GM18505 (cell line): ENCODE measurements around the gene IDUA.

Experiments used
- ATAC-seq: cut with Tn5 transposase; IDR thresholded peaks from one replicate; pipeline ENCODE4 v1.9.1; 2021; ENCODE audit not compliant: unreplicated experiment
- POLR2A ChIP-seq: IDR thresholded peaks from 4 replicates; pipeline ENCODE4 v1.6.1; 2011; ENCODE audit warnings: borderline replicate concordance; ENCODE audit not compliant: insufficient read depth, insufficient read length; ENCODE audit errors: extremely low read depth

Gene IDUA

DNA sequence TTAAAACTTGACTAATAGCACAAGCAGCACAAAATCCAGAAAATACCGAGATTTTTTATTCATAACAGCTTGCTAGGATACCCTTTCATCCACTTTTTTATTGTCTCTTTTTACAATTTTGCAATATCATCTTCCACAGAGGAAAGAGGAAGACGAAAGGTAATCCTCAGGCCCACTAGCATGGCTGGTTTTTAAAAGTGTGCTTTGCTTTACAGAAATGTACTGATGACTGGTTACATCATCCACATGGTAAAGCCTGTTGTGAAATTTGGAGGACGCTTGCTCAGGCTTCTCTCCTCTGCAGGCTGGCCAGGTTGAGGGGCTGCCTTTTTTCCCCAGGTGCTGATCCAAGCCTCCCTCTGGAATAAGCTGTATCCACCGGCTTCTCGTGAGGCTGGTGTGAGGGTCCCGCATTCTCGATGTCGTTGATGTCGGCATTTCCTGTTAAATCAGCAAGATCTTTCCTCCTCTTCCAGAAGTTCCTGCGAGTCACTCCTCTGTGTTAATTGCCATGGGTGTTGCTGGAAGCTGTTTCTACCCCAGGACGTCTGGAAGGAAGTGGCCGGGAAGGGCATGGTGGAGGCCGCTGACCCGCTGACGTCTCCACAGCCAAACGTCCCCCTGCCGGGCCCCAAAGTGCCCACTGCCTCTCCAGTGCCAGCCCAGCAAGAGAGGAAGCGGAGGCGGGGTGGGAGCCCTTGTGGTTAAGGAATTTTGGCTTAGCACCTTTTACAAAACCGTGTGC is 7.7 kb upstream of the IDUA start:
- no peak for TF ChIP-seq POLR2A
- ATAC-seq: no peak

DNA sequence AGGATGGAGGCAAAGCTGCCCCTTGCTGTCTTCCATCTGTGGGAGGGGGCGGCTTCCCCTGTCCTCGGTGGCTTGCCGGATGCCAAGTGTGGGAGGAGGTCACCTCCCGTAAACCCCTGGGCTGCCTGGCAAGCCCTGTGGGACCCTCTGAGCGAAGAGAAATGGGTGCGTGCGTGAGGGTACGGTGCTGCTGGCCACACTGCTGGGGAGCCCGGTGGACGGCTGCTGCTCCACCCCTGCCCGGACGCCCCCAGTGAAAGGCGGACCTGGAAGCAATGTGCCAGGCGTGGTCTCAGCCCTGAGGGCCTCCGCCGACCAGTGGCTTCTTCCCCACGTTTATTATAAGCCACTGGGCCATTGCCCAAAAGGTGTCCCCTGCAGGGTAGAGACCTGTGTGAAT is 4.6 kb upstream of the IDUA start:
- no peak for ATAC-seq
- TF ChIP-seq POLR2A: no peak

DNA sequence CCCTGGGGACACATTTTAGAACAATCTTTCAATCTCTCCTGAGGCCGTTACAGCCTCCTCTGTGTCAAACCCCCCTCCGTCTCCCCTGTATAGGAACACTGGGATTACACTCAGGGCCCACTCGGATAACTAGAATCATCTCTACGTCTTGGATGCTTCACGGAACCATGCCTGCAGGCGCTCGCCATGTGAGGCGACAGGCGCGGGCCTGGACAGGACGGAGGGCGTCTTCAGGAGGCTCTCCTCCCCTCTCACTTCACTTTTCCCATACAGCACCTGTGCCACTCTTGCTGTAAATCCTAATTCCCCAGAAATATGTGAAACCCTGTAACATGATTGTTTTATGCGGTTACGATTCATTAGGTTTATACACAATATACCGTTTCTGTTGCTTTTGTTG is 4.0 kb upstream of the IDUA start:
- no peak for ATAC-seq
- no peak for TF ChIP-seq POLR2A

DNA sequence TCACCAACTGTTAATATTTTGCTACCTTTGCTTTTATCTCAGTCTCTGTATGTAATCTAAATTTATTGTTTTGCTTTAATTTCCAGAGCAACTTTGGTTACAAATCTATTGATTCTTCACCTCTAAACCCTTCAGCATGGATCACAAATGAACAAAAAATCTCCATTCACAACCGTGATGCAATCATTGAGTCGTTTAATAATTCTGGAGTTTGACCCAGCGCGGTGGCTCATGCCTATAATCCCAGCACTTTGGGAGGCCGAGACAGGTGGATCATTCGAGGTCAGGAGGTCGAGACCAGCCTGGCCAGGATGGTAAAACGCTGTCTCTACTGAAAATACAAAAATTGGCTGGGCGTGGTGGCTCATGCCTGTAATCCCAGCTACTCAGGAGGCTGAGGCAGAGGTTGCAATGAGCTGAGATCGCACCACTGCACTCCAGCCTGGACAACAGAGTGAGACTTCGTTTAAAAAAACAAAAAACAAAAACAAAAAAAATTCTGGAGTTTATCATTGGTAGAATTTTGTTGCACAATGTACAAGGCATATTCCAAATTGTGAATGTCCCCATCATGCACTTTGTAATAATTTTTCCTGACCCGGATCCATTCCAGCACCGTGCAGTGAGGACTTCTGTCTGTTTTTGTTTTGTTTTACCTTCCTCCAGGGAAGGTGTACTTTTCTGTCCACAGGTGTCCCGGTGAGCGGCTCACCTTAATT is 2.3 kb upstream of the IDUA start:
- TF ChIP-seq POLR2A: no peak
- ATAC-seq: no peak

DNA sequence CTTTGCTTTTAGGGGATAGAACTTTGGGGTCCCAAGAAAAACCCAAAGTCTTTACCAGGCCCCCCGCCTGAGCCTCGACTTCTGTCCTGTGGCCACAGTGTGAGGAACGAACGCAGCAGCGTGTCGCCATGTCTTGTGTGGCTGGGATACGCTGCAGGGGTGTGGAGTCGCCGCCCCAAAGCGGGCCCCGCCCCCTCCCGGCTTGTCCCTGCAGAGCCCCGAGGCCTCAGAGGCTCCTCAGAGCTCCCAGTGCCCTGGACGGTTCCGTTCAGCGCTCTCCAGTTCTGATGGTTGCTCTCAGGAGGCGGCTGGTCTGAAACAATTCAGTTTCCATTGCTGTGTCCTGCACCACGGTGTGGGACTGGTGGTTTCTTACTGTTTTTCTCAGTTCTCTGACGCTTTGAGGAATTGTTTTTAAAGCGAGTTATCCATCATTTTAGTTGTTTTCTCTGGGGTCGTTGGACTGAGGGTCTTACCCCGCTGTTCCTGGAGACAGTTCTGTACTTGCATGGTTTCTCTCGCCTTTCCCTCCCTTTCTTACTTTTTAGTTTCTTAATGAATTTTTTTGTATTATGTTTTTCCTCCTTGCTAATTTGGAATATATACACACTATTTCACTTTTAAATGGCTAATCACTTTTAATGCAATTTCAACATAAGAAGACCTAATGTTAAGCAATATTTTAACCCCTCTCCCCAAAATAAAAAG is 1.6 kb upstream of the IDUA start:
- TF ChIP-seq POLR2A: no peak
- no peak for ATAC-seq

DNA sequence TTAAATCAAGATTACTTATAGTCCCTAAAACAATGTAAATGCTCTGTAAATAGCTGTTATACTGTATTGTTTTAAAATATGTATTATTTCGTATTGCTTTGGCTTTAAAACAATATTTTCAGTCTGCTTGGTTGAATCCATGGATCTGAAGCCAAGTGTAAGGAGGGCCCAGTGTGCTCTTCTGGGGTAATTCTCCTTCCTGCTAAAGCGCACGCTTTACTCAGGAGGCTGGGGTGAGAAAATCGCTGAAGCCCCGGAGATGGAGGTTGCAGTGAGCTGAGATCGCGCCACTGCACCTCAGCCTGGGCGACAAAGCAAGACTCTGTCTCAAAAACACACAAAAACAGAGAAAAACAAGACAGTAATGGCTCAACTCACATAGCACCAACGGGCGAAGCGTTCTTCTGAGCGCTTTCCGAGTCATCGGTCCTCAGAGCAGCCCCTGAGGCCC is 391 bp upstream of the IDUA start:
- peak; percentile 4 for ATAC-seq
- no peak for TF ChIP-seq POLR2A

DNA sequence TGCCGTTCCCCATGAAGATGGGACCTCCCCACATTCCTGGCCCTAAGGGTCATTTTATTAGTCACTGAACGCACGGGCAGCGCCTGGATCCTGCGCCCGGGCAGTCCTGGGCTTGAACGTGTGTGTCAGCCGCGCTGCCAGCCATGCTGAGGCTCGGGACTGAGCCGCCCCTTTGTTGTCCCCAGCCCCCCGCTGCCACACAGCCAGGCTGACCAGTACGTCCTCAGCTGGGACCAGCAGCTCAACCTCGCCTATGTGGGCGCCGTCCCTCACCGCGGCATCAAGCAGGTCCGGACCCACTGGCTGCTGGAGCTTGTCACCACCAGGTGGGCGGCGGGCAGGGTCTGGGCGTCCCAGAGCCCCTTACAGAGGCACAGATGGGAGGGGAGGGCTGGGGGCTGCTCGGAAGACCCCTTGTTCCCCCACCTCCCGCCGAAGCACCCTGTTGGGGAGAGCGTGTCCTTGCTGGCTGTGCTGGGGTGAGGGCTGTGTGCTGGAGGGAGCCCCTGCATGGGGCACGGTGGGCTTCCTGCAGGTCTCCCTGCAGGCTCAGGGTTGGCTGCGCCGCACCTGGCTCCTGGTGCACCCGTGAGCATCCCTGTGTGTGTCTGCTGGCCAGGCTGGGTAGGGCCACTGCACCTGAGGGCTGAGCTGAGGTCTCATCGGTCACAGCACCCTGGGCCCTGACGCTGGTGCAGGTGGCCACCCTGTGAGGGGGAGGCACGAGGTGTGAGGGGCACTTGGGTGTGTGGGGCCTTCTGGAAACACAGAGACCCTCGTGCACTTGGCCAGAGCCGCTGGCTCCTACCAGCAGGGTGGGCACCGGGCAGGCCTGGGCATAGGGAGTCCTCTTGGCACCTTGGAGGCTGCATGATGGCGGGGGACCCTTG is 1.0 kb downstream of the IDUA start:
- TF ChIP-seq POLR2A: no peak
- no peak for ATAC-seq

DNA sequence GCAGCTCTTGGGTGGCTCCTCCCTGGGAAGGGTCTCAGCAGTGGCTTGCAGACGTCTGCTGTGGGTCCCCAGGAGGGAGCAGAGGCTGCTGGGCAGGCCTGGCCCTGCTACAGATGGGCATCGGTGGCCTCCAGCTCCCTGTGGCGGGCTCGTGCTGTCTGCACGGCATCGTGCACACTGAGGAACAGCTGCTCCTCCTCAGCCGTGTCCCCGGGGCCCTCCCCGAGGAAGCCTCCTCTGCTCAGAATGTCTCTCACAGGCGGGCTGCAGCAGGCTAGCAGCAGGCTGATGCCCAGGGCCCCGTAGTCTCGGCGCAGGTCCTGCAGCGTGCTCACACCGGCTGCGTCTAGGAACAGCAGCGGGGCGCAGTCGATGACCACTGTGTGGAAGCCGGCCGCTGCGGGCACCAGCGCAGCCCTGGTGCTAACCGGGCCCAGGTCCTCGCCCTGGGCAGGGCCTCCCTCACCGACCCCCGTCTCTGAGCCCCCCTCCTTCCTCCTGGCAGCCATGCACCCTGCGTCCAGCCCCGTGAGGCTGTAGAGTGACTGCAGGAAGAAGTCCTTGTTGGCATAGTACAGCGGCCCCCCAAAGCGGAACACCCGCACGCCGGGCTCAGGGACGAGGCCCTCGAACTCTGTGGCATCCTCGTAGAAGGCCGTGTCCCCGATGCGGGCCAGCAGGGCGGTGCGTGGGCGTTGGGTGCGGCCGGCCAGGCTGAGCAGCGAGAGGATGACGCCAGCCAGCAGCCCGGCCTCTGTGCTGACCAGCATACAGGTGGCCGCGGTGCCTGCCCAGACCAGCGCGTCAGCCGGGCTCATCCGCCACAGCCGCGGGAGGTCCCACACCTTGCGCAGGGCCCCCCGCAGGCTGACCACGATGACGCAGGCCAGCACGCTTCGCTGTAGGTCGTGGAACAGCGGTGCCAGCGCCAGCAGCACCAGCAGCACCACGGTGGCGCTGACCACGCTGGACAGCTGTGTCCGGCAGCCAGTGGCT is 2.2 kb downstream of the IDUA start:
- TF ChIP-seq POLR2A: no peak
- ATAC-seq: no peak

DNA sequence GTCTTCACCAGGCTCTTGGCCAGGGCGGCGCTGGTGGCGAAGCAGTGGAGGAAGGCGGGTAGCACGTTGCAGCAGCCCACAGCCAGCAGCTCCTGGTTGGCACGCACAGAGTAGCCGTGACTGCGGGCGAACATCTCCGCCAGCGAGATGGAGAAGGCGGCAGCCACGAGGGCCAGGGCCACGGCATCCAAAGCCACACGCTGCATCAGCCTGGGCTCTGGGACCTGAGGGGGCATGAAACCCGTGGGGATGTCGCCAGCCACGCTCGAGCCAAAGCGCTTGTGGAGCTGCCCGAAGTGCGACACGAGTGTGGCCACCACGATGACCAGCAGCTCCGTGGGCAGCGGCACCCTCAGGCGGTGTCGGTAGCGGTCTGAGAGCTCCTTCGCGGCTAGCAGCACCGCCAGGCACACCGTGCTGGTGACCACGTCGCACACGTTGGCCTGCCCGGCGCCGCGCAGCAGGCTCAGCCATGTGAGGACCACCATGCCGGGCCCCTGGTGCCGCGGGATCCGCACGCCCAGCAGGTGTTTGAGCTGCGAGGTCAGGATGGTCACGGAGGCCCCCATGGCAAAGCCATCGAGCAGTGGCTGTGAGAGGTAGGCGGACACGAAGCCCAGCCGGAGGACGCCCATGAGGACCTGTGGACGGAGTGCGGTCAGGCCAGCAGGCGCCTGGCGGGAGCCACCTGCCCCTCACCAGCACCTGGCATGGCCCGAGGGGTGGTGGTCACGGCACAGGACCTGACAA is 3.1 kb downstream of the IDUA start:
- ATAC-seq: no peak
- no peak for TF ChIP-seq POLR2A

DNA sequence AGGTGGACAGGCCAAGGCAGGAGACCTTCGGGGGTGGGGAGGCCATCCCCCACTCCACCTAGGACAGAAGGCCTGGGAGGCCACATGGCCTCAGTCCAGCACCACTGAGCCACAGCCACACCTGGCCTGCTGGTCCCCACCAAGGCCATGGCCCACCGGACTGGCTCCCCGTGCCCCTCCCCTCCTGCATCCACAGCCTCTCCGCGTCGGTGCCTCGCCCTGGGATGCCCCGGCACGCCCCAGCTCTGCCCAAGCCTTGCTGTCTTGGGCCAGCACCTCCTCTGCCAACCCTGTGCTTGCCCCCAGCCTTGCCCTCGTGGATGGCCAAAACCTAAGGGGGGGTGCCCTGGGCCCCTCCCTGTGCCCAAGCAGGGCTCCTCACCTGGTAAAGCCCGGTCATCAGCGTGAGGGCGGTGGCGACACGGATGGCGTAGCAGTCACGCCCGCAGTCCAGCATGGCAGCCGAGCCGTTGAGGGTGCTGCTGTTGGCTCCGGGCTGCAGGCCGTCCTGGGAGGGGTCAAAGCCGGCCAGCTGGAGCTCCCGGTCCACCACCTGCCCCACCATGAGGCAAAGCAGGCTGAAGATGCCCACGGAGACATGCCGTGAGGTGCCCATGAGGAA is 4.0 kb downstream of the IDUA start:
- ATAC-seq: no peak
- TF ChIP-seq POLR2A: no peak

DNA sequence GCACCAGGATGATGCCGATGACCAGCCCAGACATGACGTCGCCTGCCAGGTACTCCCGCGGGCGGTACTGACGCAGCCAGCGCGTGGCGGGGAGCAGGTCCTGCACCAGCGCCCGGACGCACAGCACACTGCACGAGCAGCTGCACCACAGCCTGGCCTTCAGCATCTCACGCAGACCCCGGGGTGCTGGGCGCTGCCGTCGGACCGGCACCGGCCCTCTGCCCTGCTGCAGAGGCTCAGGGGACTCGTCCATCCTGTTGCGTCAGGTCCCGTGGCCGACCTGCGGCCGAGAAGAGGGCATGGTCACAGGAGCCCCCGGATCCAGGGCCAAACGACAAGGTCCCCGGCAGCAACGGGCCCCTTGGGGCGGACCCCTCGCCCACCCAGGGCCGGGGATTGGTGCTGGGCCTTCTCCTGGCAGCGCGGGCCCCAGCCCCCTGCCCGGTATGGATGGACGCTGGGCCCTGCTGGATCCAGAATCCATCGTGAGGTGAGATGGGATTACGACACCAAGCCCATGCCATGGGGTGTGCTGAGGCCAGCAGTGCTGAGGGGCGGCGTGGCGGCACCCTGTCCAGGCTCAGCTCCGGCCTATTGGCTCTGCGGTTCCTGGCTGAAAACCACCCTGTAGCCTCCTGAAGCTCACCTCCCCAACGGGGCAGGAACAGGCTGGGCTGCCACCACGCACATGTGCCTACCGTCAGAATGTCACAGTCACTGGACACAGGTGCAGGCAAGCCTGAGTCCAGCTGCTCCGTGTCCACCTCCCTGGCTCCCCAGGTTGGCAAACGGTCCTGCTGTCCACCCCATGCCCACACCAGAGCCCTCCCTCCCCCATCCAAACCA is 4.8 kb downstream of the IDUA start:
- no peak for TF ChIP-seq POLR2A
- ATAC-seq: no peak
